ENCODE results near the gene SLC6A2. TPM values are rescaled to one million over a fixed set of nuclear protein-coding genes. Genes with fewer than 3 reads are reported as not detected.

The SLC6A2 gene
- total RNA-seq, 1 donor from 2014 or later, result not detected

GRCh38 chr16:55690841-55691240, 35.1 kb downstream of the SLC6A2 start:
- no peak for DNase-seq (ENCODE audit: low spot score in 2 of 2)
- no peak for TF ChIP-seq CTCF (IDR thresholded peaks at IDR 0.05)
- Histone ChIP-seq H3K36me3 (no peaks in the 10 kb centered on the region), H3K4me1 (no peaks in the 10 kb centered on the region), H3K4me3 (no peak overlapping the region), H3K9me3 (no peaks in the 10 kb centered on the region), H3K27ac (no peak overlapping the region), H3K27me3 (no peaks in the 10 kb centered on the region)
- intact Hi-C loops (cut with DNase I), result no loop called here

DNA sequence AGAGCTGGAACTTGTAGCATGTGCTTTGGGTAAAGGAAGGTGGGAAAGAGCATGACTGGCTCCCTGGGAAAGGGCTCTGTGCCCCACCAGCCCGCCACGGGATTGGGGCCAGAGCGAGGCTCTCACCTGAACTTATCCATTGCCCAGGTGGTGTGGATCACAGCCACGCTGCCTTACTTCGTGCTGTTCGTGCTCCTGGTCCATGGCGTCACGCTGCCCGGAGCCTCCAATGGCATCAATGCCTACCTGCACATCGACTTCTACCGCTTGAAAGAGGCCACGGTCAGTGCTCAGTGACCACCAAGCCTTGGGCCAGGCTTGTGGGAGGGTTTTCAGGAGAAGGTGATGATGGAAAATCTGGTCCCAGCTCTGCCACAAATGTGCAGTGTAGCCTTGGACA, 36.0 kb downstream of the SLC6A2 start:
- Histone ChIP-seq H3K4me1 (no peaks in the 10 kb centered on the region), H3K27ac (no peak overlapping the region), H3K4me3 (no peak overlapping the region), H3K36me3 (no peaks in the 10 kb centered on the region), H3K9me3 (no peaks in the 10 kb centered on the region), H3K27me3 (no peaks in the 10 kb centered on the region)
- no peak for TF ChIP-seq CTCF (IDR thresholded peaks at IDR 0.05)
- intact Hi-C loops (cut with DNase I), result no loop called here
- DNase-seq (ENCODE audit: low spot score in 2 of 2), result no peak

- no peak for TF ChIP-seq CTCF (IDR thresholded peaks at IDR 0.05)
- intact Hi-C loops (cut with DNase I), result no loop called here
- no peak for DNase-seq (ENCODE audit: low spot score in 2 of 2)
Observed at GRCh38 chr16:55695595-55695994, 39.8 kb downstream of the SLC6A2 start.

DNA sequence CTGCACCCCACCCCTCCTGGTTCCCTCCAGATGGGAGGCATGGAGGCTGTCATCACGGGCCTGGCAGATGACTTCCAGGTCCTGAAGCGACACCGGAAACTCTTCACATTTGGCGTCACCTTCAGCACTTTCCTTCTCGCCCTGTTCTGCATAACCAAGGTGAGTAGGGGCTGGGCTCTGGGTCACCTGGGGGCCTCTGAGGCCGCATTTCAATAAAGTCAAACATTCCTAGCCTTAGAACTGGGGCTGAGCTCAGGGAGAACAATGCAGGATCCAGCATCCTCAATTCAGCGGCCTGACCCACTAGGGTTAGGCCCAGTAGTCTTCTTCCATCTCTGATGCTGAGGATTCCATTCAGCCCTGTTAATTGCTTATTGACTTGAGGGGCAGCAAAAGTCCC, 42.1 kb downstream of the SLC6A2 start:
- no peak for DNase-seq (ENCODE audit: low spot score in 2 of 2)
- Histone ChIP-seq H3K36me3 (no peaks in the 10 kb centered on the region), H3K9me3 (no peaks in the 10 kb centered on the region), H3K27me3 (no peaks in the 10 kb centered on the region), H3K27ac (no peak overlapping the region), H3K4me3 (no peak overlapping the region), H3K4me1 (no peaks in the 10 kb centered on the region)
- TF ChIP-seq CTCF (IDR thresholded peaks at IDR 0.05), result no peak
- intact Hi-C loops (cut with DNase I), result no loop called here

More at GRCh38 chr16:55695595-55695994, 39.8 kb downstream of the SLC6A2 start:
- H3K27me3 ChIP-seq, result no peaks in the 10 kb centered on the region
- no peak overlapping the region for H3K27ac ChIP-seq
- no peaks in the 10 kb centered on the region for H3K9me3 ChIP-seq
- no peak overlapping the region for H3K4me3 ChIP-seq
- H3K4me1 ChIP-seq, result no peaks in the 10 kb centered on the region
- no peaks in the 10 kb centered on the region for H3K36me3 ChIP-seq

- H3K9me3 ChIP-seq, result no peaks in the 10 kb centered on the region
- no peak overlapping the region for H3K27ac ChIP-seq
- DNase-seq (ENCODE audit: low spot score in 2 of 2), result no peak
- intact Hi-C loops (cut with DNase I), result no loop called here
- no peaks in the 10 kb centered on the region for H3K27me3 ChIP-seq
- no peak for TF ChIP-seq CTCF (IDR thresholded peaks at IDR 0.05)
- no peaks in the 10 kb centered on the region for H3K36me3 ChIP-seq
- H3K4me1 ChIP-seq, result no peaks in the 10 kb centered on the region
- no peak overlapping the region for H3K4me3 ChIP-seq
Observed at GRCh38 chr16:55698331-55698730, 42.5 kb downstream of the SLC6A2 start.

DNA sequence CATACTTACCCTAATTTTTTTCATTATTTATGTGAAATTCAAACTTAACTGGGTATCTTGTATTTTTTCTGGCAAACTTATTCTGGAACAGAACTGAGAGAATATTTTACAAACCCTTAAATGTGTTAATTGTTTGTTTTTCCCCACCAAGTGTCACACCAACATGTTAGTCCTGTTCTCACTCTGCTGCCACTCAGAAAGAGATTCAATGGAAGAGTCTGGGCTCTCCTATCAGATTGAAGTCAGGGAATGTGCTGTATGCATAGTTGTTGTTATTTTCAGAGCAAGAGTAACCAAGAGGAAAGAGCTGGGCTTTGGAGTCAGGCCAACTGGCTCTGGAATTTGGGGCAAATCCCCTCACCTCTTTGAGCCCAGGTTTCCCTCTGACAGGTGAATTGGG, 43.2 kb downstream of the SLC6A2 start:
- intact Hi-C loops (cut with DNase I), result no loop called here
- H3K27ac ChIP-seq, result no peak overlapping the region

More for the DNA sequence above, 43.2 kb downstream of the SLC6A2 start:
- Histone ChIP-seq H3K36me3 (no peaks in the 10 kb centered on the region), H3K9me3 (no peaks in the 10 kb centered on the region), H3K4me3 (no peak overlapping the region), H3K27me3 (no peaks in the 10 kb centered on the region), H3K4me1 (no peaks in the 10 kb centered on the region)
- no peak for DNase-seq (ENCODE audit: low spot score in 2 of 2)
- TF ChIP-seq CTCF (IDR thresholded peaks at IDR 0.05), result no peak

All from ascending aorta (tissue), 2 donors.